Astrocyte of the spinal cord (primary cell): ENCODE measurements around the gene TEX29.

Source experiments
- DNase-seq: peaks from one replicate; pipeline ENCODE4 v3.0.0; 2011; ENCODE audit warnings: low read depth, low spot score
- H3K4me3 ChIP-seq: 2 replicates; pipeline ENCODE4 v1.5.1; 2011; ENCODE audit warnings: low read depth, mild to moderate bottlenecking, low read length, moderate library complexity
- CTCF ChIP-seq: IDR thresholded peaks from 2 replicates; pipeline ENCODE4 v1.5.1; 2012; ENCODE audit warnings: low read depth, mild to moderate bottlenecking, low read length, inconsistent platforms
- in situ Hi-C: cut with HindIII; loops from 2 replicates; pipeline ENCODE4 v1.10.0; 2017; ENCODE audit warnings: low sequenced_read_pairs

Gene TEX29

GRCh38 chr13:111289251-111289650, 31.2 kb upstream of the TEX29 start:
- in situ Hi-C loops = no loop called here
- no peak overlapping the region for H3K4me3 ChIP-seq
- no peak for TF ChIP-seq CTCF

GRCh38 chr13:111291908-111292307, 28.5 kb upstream of the TEX29 start:
- in situ Hi-C loops = no loop called here
- H3K4me3 ChIP-seq = no peak overlapping the region

More at GRCh38 chr13:111289251-111289650, 31.2 kb upstream of the TEX29 start:
- DNase-seq = no peak

GRCh38 chr13:111292710-111293485, 27.5 kb upstream of the TEX29 start:
- no peak for TF ChIP-seq CTCF
- in situ Hi-C loops = no loop called here

More at GRCh38 chr13:111291908-111292307, 28.5 kb upstream of the TEX29 start:
- TF ChIP-seq CTCF = no peak
- DNase-seq = no peak

GRCh38 chr13:111295886-111296285, 24.6 kb upstream of the TEX29 start:
- H3K4me3 ChIP-seq = no peak overlapping the region
- in situ Hi-C loops = no loop called here
- no peak for TF ChIP-seq CTCF
- no peak for DNase-seq

More at GRCh38 chr13:111292710-111293485, 27.5 kb upstream of the TEX29 start:
- H3K4me3 ChIP-seq = no peak overlapping the region
- DNase-seq = no peak

GRCh38 chr13:111296417-111296816, 24.0 kb upstream of the TEX29 start:
- H3K4me3 ChIP-seq = no peak overlapping the region
- in situ Hi-C loops = no loop called here
- TF ChIP-seq CTCF = no peak
- DNase-seq = no peak

- no peak for TF ChIP-seq CTCF
- H3K4me3 ChIP-seq = no peak overlapping the region
- in situ Hi-C loops = no loop called here
- DNase-seq = no peak
These were observed 22.0 kb upstream of the TEX29 start for GRCh38 chr13:111298214-111298975.
